DOHH2 (cell line): Measurements from ENCODE around the gene WASL.

Experiments
- EZH2phosphoT487 ChIP-seq: fragments of 200-600 bp; sonication (generic); IDR thresholded peaks from 2 replicates; pipeline ENCODE4 v1.6.1; 2017; ENCODE audit warnings: borderline replicate concordance, mild to moderate bottlenecking, antibody characterized with exemption, low read length, moderate library complexity, mixed read lengths
- TF ChIP-seq, protein P1 (sequence below): fragments of 200-600 bp; sonication (generic); IDR thresholded peaks from one replicate; pipeline ENCODE4 v1.5.1; 2014; ENCODE audit warnings: antibody characterized with exemption, mild to moderate bottlenecking, low read depth, low read length; ENCODE audit not compliant: poor library complexity, severe bottlenecking

DNA sequence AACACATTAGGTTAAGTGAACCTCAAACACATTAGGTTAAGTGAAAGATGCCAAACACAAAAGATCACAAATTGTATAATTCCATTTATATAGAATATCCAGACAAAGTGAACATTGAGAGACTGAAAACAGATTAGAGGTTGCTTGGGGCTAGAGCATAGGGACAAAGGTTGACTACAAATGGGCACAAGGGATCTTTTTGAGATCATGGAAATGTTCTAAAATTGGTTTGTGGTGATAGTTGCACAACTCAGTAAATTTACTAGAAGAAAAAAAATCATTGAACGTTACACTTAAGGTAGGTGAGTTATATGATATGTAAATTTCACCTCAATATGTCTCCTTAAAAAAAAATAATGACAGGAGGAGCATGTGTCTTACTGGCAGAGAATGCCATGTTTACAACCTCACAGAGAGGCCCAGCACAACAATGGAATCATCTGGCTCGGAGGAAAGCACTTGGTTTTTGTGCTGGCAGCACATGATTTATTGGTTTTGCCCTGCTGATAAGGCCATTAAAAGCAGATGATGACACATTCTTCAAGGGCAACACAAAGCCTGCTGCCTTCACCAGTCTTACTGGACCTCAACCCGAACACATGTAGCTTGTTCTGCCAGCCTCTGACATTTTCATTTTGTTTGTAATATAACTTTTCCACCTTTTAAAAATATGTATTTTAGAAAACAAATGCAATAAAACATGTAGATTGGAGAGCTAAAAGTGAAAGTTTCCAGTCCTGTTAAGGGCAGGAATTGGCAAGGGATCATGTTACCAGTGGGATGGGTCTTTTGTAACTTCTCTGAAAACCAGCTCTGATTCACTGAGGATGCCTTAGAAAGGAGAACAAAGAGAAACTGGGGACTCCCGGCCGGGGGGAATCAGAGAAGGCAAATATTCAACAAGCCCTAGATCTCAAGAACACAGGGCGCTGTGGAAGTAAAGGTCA is 105.0 kb downstream of the WASL start:
- TF ChIP-seq, protein P1, sequence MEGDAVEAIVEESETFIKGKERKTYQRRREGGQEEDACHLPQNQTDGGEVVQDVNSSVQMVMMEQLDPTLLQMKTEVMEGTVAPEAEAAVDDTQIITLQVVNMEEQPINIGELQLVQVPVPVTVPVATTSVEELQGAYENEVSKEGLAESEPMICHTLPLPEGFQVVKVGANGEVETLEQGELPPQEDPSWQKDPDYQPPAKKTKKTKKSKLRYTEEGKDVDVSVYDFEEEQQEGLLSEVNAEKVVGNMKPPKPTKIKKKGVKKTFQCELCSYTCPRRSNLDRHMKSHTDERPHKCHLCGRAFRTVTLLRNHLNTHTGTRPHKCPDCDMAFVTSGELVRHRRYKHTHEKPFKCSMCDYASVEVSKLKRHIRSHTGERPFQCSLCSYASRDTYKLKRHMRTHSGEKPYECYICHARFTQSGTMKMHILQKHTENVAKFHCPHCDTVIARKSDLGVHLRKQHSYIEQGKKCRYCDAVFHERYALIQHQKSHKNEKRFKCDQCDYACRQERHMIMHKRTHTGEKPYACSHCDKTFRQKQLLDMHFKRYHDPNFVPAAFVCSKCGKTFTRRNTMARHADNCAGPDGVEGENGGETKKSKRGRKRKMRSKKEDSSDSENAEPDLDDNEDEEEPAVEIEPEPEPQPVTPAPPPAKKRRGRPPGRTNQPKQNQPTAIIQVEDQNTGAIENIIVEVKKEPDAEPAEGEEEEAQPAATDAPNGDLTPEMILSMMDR: no peak
- no peak for TF ChIP-seq EZH2phosphoT487
